Measurements from ENCODE around the gene NTN5.
"Not testable (repeated sequence)": the region's sequence is repeated elsewhere in the genome, so short reads cannot be mapped to it uniquely, and the experiment has no call there.

- TF ChIP-seq PURB (CRISPR knock-in tag; IDR thresholded peaks at IDR 0.05; ENCODE audit: low read depth); POLR2B (IDR thresholded peaks at IDR 0.05; ENCODE audit: low read depth, partially characterized antibody): not testable (repeated sequence)
Measured at GRCh38 chr19:48657828-48658227, 15.0 kb downstream of the NTN5 start.
